NT2/D1 (cell line): ENCODE data around the gene GRIK1.

Experiments used
- DNase-seq: peaks from one replicate; pipeline ENCODE4 v3.0.0-alpha.2; 2011; ENCODE audit warnings: low read depth, low spot score
- H3K27me3 ChIP-seq: 2 replicates; pipeline ENCODE4 v1.6.0; 2011; ENCODE audit warnings: mild to moderate bottlenecking; ENCODE audit not compliant: insufficient read length, insufficient read depth
- H3K36me3 ChIP-seq: 2 replicates; pipeline ENCODE4 v1.6.1; 2011; ENCODE audit warnings: mild to moderate bottlenecking, low read length, mixed read lengths; ENCODE audit not compliant: insufficient read depth, insufficient read length
- H3K4me1 ChIP-seq: 2 replicates; pipeline ENCODE4 v1.5.1; 2011; ENCODE audit not compliant: insufficient read depth, insufficient read length
- H3K4me3 ChIP-seq: 2 replicates; pipeline ENCODE4 v1.5.1; 2011; ENCODE audit warnings: low read depth; ENCODE audit not compliant: insufficient read length
- H3K9ac ChIP-seq: 2 replicates; pipeline ENCODE4 v1.6.0; 2011; ENCODE audit warnings: low read depth; ENCODE audit not compliant: insufficient read length
- H3K9me3 ChIP-seq: 2 replicates; pipeline ENCODE4 v1.5.1; 2011; ENCODE audit warnings: mild to moderate bottlenecking, low read length; ENCODE audit not compliant: insufficient read depth
- SUZ12 ChIP-seq: IDR thresholded peaks from 2 replicates; pipeline ENCODE4 v1.6.1; 2011; ENCODE audit not compliant: insufficient read length, insufficient read depth; ENCODE audit errors: extremely low read depth
- YY1 ChIP-seq: IDR thresholded peaks from 2 replicates; pipeline ENCODE4 v1.6.1; 2011; ENCODE audit not compliant: insufficient read length, insufficient read depth
- ZNF274 ChIP-seq: IDR thresholded peaks from 2 replicates; pipeline ENCODE4 v1.6.1; 2011; ENCODE audit warnings: mild to moderate bottlenecking, low read depth, low read length

Gene GRIK1

GRCh38 chr21:29650523-29651022, 289.2 kb downstream of the GRIK1 start:
- no peaks in the 10 kb centered on the region for H3K36me3 ChIP-seq
- no peak overlapping the region for H3K9ac ChIP-seq
- H3K27me3 ChIP-seq, result no peaks in the 10 kb centered on the region
- no peaks in the 10 kb centered on the region for H3K4me1 ChIP-seq
- TF ChIP-seq YY1, result no peak
- no peak for TF ChIP-seq SUZ12
- no peak for TF ChIP-seq ZNF274
- H3K9me3 ChIP-seq, result no peaks in the 10 kb centered on the region
- H3K4me3 ChIP-seq, result no peak overlapping the region
- no peak for DNase-seq

DNA sequence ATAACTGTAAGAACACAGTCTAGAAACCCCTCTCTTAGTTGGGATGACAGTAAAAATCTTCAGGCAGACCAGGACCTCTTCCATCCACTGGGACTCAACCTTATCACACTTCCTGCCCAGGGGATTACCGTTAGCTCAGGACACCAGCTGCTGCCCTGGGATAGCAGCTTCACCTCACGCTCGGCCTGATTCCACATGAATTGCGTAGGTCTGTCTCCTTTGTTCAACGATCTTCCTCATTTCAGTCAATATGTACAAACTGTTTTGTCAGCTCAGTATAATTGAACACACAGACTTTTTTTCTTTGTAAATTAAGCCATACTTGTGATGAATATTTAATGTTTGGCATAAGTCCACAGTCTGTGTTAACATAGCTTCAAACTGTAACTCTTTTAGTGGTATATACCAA, 290.4 kb downstream of the GRIK1 start:
- TF ChIP-seq ZNF274 (no peak), YY1 (no peak), SUZ12 (no peak)
- DNase-seq, result no peak
- Histone ChIP-seq H3K9me3 (no peaks in the 10 kb centered on the region), H3K27me3 (no peaks in the 10 kb centered on the region), H3K4me3 (no peak overlapping the region), H3K9ac (no peak overlapping the region), H3K36me3 (no peaks in the 10 kb centered on the region), H3K4me1 (no peaks in the 10 kb centered on the region)

- DNase-seq, result no peak
Measured at GRCh38 chr21:29648710-29649240, 291.0 kb downstream of the GRIK1 start.

DNA sequence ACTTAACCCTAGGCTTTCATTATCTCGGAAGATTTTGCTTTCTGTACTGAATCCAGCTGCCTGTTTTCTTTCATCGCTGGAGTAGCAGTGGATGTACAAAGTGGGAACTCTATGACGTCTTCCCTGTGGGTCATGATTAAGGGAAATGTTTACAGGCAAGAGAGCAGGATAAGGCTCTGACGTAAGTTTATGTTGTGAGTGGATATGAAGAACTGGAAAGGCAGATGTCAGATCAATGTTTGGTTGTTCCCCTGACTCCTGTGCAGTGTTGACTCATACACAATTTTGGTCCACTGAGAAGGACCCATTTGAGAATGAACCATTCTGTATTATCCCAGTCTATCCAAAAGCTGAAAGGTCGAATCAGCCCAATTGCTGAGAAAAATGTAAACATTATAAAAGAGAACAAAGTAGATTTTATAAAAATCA, 292.4 kb downstream of the GRIK1 start:
- Histone ChIP-seq H3K9ac (no peak overlapping the region), H3K27me3 (no peaks in the 10 kb centered on the region), H3K36me3 (no peaks in the 10 kb centered on the region), H3K9me3 (no peaks in the 10 kb centered on the region), H3K4me3 (no peak overlapping the region), H3K4me1 (no peaks in the 10 kb centered on the region)
- DNase-seq, result no peak
- no peak for TF ChIP-seq YY1
- TF ChIP-seq SUZ12, result no peak
- no peak for TF ChIP-seq ZNF274

More at GRCh38 chr21:29648710-29649240, 291.0 kb downstream of the GRIK1 start:
- no peaks in the 10 kb centered on the region for H3K4me1 ChIP-seq
- no peaks in the 10 kb centered on the region for H3K9me3 ChIP-seq
- no peaks in the 10 kb centered on the region for H3K36me3 ChIP-seq
- H3K4me3 ChIP-seq, result no peak overlapping the region
- H3K9ac ChIP-seq, result no peak overlapping the region
- TF ChIP-seq YY1 (no peak), ZNF274 (no peak), SUZ12 (no peak)
- H3K27me3 ChIP-seq, result no peaks in the 10 kb centered on the region

DNA sequence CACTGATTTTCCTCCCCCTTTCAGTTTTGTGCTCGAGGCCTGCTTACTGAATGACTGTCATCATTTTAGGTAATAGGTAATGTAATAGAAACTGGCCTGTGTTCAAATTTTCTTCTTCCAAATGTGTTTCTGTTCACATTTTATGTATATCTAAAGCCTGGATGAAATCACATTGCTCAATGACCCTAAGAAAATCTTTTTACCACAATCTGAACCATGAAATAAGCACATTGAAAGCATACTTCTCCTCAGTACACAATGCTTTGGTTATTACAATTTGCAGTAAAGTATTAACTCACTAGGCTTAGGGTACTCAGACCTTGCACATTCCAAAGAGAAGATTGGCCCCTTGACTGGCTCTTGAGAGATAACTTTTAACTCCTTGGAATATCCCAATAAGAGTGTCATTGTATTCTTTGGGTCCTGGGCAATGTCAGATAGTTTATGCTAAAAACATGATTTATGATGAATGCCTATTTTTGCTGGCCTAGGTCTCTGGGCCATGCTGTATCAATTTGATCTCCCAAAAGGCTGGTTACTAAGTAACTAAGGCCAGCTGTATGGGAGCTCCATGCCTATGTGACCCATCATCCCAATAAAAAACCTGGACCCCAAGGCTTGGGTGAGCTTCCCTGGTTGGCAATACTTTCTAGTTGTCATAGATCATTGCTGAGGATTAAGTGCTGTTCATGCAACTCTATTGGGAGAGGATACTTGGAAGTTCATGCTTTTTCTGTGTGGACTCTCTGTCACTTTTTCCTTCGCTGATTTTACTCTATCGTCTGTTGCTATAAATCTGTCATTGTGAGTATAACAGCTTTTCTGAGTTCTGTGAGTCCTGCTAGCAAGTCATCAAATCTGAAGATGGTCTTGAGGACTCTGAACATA, 293.9 kb downstream of the GRIK1 start:
- H3K36me3 ChIP-seq, result no peaks in the 10 kb centered on the region
- H3K9me3 ChIP-seq, result no peaks in the 10 kb centered on the region
- H3K27me3 ChIP-seq, result no peaks in the 10 kb centered on the region
- TF ChIP-seq SUZ12 (no peak), YY1 (no peak), ZNF274 (no peak)
- DNase-seq, result no peak
- H3K4me3 ChIP-seq, result no peak overlapping the region
- no peak overlapping the region for H3K9ac ChIP-seq
- no peaks in the 10 kb centered on the region for H3K4me1 ChIP-seq

DNA sequence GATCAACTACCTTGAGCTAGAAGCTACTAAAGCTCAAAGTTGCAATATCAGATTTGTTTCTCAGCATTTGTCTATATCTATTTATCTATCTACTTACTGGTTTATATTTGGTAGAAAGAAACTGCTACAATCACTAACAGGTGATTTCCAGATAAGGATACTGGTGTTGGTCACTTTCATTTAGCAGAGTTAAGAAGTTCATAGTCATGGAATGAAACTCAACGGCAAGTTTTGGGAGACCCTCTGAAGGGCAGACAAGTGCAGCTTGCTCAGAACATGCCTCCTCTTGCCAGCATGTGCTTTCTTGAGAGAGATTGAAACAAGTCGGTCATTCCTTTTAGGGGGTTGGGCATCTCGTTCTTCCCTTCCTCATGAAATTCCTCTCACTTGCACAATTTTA, 296.5 kb downstream of the GRIK1 start:
- TF ChIP-seq YY1 (no peak), ZNF274 (no peak), SUZ12 (no peak)
- Histone ChIP-seq H3K27me3 (no peaks in the 10 kb centered on the region), H3K9ac (no peak overlapping the region), H3K36me3 (no peaks in the 10 kb centered on the region), H3K9me3 (no peaks in the 10 kb centered on the region), H3K4me3 (no peak overlapping the region), H3K4me1 (no peaks in the 10 kb centered on the region)
- no peak for DNase-seq
